ENCODE data around the gene ELMO1.

DNA sequence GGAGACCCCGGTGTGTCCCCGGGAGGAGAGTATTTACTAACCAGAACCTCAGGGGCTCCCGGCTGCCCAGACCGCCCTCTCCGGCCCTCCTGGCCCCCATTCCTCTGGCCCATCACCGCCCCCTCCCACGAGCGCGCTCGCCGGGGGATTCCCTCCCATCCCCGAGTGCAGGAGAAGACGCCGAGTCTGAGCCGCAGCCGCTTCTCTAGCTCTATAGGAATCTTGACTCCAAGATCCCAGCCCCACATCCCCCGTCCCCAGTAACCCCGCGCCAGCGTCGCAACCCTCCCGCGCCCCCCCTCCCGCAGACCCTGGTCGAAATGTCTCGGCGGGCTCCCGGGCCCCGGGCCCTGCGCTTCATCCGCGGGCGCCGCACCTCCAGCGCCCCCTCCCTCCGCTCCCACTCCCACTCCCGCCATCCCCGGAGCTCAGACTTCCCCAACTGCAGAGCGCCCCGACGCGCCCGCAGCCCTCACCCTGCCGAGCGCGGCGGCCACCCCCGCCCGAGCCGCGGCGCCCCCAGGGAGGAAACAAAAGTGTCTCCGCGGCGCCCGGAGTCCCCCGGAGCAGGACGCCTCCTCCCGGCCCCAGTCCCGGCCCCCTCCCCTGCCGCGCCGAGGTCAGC, 541 bp downstream of the ELMO1 start:
- no peak for TF ChIP-seq EZH2 (IDR thresholded peaks at IDR 0.05; ENCODE audit: low read length, unreplicated experiment)
- TF ChIP-seq, protein P1, sequence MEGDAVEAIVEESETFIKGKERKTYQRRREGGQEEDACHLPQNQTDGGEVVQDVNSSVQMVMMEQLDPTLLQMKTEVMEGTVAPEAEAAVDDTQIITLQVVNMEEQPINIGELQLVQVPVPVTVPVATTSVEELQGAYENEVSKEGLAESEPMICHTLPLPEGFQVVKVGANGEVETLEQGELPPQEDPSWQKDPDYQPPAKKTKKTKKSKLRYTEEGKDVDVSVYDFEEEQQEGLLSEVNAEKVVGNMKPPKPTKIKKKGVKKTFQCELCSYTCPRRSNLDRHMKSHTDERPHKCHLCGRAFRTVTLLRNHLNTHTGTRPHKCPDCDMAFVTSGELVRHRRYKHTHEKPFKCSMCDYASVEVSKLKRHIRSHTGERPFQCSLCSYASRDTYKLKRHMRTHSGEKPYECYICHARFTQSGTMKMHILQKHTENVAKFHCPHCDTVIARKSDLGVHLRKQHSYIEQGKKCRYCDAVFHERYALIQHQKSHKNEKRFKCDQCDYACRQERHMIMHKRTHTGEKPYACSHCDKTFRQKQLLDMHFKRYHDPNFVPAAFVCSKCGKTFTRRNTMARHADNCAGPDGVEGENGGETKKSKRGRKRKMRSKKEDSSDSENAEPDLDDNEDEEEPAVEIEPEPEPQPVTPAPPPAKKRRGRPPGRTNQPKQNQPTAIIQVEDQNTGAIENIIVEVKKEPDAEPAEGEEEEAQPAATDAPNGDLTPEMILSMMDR (conservative IDR thresholded peaks at IDR 0.05; ENCODE audit: low read depth, low read length), result no peak
